CD8-positive, alpha-beta memory T cell (primary cell): ENCODE results near the gene CDK19. TPM values are rescaled to one million over a fixed set of nuclear protein-coding genes. Genes with fewer than 3 reads are reported as not detected.

ENCODE experiments used
- CTCF ChIA-PET: fragments of 350-600 bp; sonication (Branson Sonifier 250); formaldehyde crosslinking; loops from one replicate; lab custom pipeline; 2021; ENCODE audit warnings: antibody characterized with exemption; lab: Charles Lee
- POLR2A ChIA-PET: fragments of 350-600 bp; sonication (Branson Sonifier 250); formaldehyde crosslinking; loops from one replicate; lab custom pipeline; 2021; ENCODE audit warnings: antibody characterized with exemption; lab: Charles Lee
- DNase-seq, 5 donors: peaks; one replicate each; pipeline versions ENCODE4 v3.0.0 to v3.0.0-alpha.2; 2020 to 2022; ENCODE audit warnings: mixed read lengths in 1 of 5
- H3K27ac ChIP-seq: one replicate; pipeline ENCODE4 v1.7.0; 2013; ENCODE audit warnings: low read depth, mild to moderate bottlenecking, low read length, moderate library complexity
- H3K27me3 ChIP-seq: 2 replicates; pipeline ENCODE4 v1.7.0; 2013; ENCODE audit warnings: low read length, mild to moderate bottlenecking; ENCODE audit not compliant: insufficient read depth, poor library complexity, severe bottlenecking
- H3K36me3 ChIP-seq: 2 replicates; pipeline ENCODE4 v1.7.0; 2013; ENCODE audit warnings: mild to moderate bottlenecking, low read length, moderate library complexity; ENCODE audit not compliant: insufficient read depth
- H3K4me1 ChIP-seq: 2 replicates; pipeline ENCODE4 v1.7.0; 2013; ENCODE audit warnings: mild to moderate bottlenecking, low read length, moderate library complexity; ENCODE audit not compliant: insufficient read depth
- H3K4me3 ChIP-seq: 2 replicates; pipeline ENCODE4 v1.7.0; 2013; ENCODE audit warnings: mild to moderate bottlenecking, low read length
- H3K9me3 ChIP-seq: 2 replicates; pipeline ENCODE4 v1.7.0; 2013; ENCODE audit warnings: mild to moderate bottlenecking, low read length
- H3K27ac Mint-ChIP-seq, 8 donors: one replicate each; pipeline ENCODE4 v1.8.0; 2020 to 2021; ENCODE audit warnings: mixed read lengths in 8 of 8, mild to moderate bottlenecking in 6 of 8, inconsistent platforms in 3 of 8, moderate library complexity in 3 of 8
- H3K27me3 Mint-ChIP-seq, 2 donors: one replicate each; pipeline ENCODE4 v1.8.0; 2020 to 2021; ENCODE audit warnings: mixed read lengths in 2 of 2, mild to moderate bottlenecking in 1 of 2, moderate library complexity in 1 of 2
- H3K36me3 Mint-ChIP-seq, 3 donors: one replicate each; pipeline ENCODE4 v1.8.0; 2020 to 2021; ENCODE audit warnings: mixed read lengths in 3 of 3, inconsistent platforms in 1 of 3, mild to moderate bottlenecking in 1 of 3
- H3K4me1 Mint-ChIP-seq, 3 donors: one replicate each; pipeline ENCODE4 v1.8.0; 2020 to 2021; ENCODE audit warnings: mixed read lengths in 3 of 3, inconsistent platforms in 1 of 3, mild to moderate bottlenecking in 1 of 3
- H3K4me3 Mint-ChIP-seq, 7 donors: one replicate each; pipeline ENCODE4 v1.8.0; 2020 to 2021; ENCODE audit warnings: mixed read lengths in 7 of 7, mild to moderate bottlenecking in 6 of 7, moderate library complexity in 4 of 7, inconsistent platforms in 2 of 7
- H3K9me3 Mint-ChIP-seq, 5 donors: one replicate each; pipeline ENCODE4 v1.8.0; 2020 to 2022; ENCODE audit warnings: mixed read lengths in 5 of 5, mild to moderate bottlenecking in 3 of 5, moderate library complexity in 2 of 5, inconsistent platforms in 1 of 5
- polyA plus RNA-seq: library from polyadenylated mRNA; unstranded; fragments of 300-500 nt; fragmentation: Illumina TruSeq; gene quantifications from one replicate; pipeline ENCODE4 v1.2.3, GENCODE V29; 2021
- total RNA-seq, 2 experiments: library from RNA; stranded (reverse); gene quantifications; one replicate each; pipeline ENCODE4 v1.2.3, GENCODE V29; 2021

Gene CDK19
- total and polyA plus RNA-seq, 3 experiments from 2014 or later = 2.1 to 9.1 (median 8.4) TPM

DNA sequence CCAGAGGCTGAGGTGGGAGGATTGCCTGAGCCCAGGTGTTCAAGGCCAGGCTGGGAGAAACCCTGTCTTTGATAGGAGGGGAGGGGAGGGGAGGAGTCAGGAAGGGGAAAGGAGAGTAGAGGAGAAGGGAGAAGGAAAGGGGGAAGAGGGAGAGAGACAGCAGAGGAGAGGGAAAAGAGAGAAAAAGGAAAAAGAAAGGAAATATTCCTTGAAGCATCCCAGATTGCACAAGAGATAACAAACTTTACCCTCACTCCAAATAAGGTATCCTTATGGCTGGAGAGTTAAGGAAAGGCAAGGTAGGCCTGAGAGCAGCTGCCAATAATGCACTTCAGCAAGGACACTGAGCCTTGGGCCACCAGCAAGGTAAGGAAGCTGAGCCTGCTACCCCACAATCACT is 172.6 kb downstream of the CDK19 start:
- Histone ChIP-seq H3K27me3 (no peaks in the 10 kb centered on the region), H3K9me3 (no peaks in the 10 kb centered on the region), H3K36me3 (peaks cover 4% of the 10 kb centered on the region), H3K4me1 (no peaks in the 10 kb centered on the region), H3K27ac (no peak overlapping the region), H3K4me3 (no peak overlapping the region)
- Mint-ChIP-seq H3K27me3 (no peaks in the 10 kb centered on the region), H3K4me3 (no peak overlapping the region), H3K36me3 (peaks cover 14 to 43% (median 20%) of the 10 kb centered on the region in 3 donors), H3K4me1 (peaks cover 0 to 1% (median 0%) of the 10 kb centered on the region in 3 donors), H3K9me3 (no peaks in the 10 kb centered on the region), H3K27ac (no peak overlapping the region)
- POLR2A ChIA-PET = no interaction called here
- no peak for DNase-seq
- CTCF ChIA-PET = no interaction called here

DNA sequence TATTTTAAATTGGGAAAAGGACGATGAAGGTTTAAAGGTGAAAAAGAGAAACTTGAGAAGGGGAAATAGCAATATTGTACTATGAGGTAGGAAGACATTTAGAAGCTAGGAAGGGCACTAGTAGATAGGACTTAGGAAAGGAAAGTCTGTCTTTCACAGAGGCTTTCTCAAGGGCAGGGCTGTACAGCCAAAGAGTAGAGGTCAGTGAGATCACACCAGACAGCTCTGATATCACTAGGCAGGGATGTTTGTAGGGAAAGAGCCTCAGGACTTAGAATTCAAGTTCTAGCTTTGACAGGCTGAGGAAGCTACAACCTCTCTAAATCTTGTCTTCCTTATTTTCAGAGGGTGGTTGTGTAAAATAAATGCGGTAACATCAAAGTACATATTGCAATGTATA is 178.5 kb downstream of the CDK19 start:
- H3K27me3 ChIP-seq = no peaks in the 10 kb centered on the region
- ChIA-PET CTCF (no interaction called here), POLR2A (no interaction called here)
- peak overlapping the region in 1 of 8 donors; percentile 65 for H3K27ac Mint-ChIP-seq
- H3K4me1 Mint-ChIP-seq = no peaks in the 10 kb centered on the region
- H3K27ac ChIP-seq = no peak overlapping the region
- no peaks in the 10 kb centered on the region for H3K9me3 Mint-ChIP-seq
- DNase-seq = no peak
- no peak overlapping the region for H3K4me3 Mint-ChIP-seq
- no peaks in the 10 kb centered on the region for H3K27me3 Mint-ChIP-seq
- H3K4me1 ChIP-seq = no peaks in the 10 kb centered on the region
- peaks cover 4% of the 10 kb centered on the region for H3K36me3 ChIP-seq
- H3K4me3 ChIP-seq = no peak overlapping the region
- H3K9me3 ChIP-seq = no peaks in the 10 kb centered on the region
- peaks cover 18 to 30% (median 23%) of the 10 kb centered on the region in 3 donors for H3K36me3 Mint-ChIP-seq

DNA sequence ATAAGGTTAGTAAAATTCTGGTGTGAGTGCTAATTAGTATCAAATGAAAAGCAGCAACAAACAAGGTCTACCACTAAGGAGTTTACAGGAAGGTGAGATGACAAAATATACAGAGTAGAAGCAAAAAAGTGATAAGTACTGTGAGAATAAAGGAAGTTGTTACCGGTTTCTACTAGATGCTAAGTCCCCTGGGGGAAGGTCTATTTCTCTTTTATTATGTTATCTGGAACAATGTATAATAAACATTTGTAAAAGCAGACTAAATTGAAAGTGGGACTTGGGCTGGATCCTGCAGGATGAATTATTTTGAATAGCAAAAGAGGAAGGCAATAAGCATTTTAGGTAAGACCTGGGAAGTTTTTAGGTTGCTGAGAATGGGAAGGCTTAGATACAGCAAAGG is 180.2 kb downstream of the CDK19 start:
- ChIA-PET POLR2A (no interaction called here), CTCF (no interaction called here)
- H3K9me3 Mint-ChIP-seq = no peaks in the 10 kb centered on the region
- no peak for DNase-seq
- H3K4me1 Mint-ChIP-seq = no peaks in the 10 kb centered on the region
- no peaks in the 10 kb centered on the region for H3K27me3 Mint-ChIP-seq
- Histone ChIP-seq H3K36me3 (peaks cover 4% of the 10 kb centered on the region), H3K27me3 (no peaks in the 10 kb centered on the region), H3K9me3 (no peaks in the 10 kb centered on the region), H3K27ac (no peak overlapping the region), H3K4me1 (no peaks in the 10 kb centered on the region), H3K4me3 (no peak overlapping the region)
- H3K27ac Mint-ChIP-seq = peak overlapping the region in 2 of 8 donors; percentile 18 to 58
- peaks cover 11 to 22% (median 18%) of the 10 kb centered on the region in 3 donors for H3K36me3 Mint-ChIP-seq
- no peak overlapping the region for H3K4me3 Mint-ChIP-seq

DNA sequence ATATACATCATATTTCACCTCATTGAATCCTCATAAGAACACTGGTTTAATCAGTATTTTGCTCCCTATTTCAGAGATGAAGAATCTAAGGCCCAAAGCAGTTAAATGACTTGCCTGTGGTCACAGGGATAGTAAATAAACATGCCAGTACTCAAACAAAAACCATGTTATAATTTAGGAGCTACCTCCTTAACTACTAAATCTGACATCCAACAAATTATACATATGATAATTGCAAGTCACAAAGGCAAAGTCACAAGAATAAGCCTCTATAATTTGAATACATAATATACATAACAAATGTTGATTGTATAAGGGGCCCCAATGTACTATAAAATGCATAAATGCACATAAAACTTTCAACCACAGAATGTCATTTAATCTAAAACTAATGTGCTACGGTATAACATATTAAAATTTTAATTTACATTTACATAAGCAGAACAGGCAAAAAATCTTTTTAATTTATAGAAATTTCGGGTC is 181.5 kb downstream of the CDK19 start:
- Mint-ChIP-seq H3K36me3 (peaks cover 5 to 17% (median 16%) of the 10 kb centered on the region in 3 donors), H3K9me3 (no peaks in the 10 kb centered on the region), H3K27me3 (no peaks in the 10 kb centered on the region), H3K27ac (no peak overlapping the region), H3K4me3 (no peak overlapping the region), H3K4me1 (no peaks in the 10 kb centered on the region)
- ChIA-PET POLR2A (no interaction called here), CTCF (no interaction called here)
- no peak for DNase-seq
- H3K27me3 ChIP-seq = no peaks in the 10 kb centered on the region
- H3K4me1 ChIP-seq = no peaks in the 10 kb centered on the region
- no peak overlapping the region for H3K4me3 ChIP-seq
- no peaks in the 10 kb centered on the region for H3K36me3 ChIP-seq
- no peaks in the 10 kb centered on the region for H3K9me3 ChIP-seq
- H3K27ac ChIP-seq = no peak overlapping the region

DNA sequence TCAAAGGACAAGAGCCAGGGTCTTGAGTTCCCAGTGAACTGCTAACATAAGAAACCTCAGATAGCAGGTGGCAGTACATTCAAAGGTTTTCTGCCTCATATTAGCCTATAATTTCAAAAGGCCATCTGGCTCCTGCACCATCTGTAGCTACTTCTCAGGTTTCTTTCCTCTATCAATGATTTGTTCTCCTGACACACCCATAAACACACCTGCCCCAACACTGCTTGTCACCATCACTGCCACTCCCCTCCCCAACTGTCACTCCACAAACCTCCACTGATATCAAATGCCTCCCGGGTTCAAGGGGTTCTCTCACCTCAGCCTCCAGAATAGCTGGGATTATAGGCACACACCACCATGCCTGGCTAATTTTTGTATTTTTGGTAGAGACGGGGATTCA is 186.1 kb downstream of the CDK19 start:
- Histone ChIP-seq H3K27ac (no peak overlapping the region), H3K27me3 (no peaks in the 10 kb centered on the region), H3K4me1 (no peaks in the 10 kb centered on the region), H3K9me3 (no peaks in the 10 kb centered on the region), H3K36me3 (no peaks in the 10 kb centered on the region), H3K4me3 (no peak overlapping the region)
- H3K4me1 Mint-ChIP-seq = no peaks in the 10 kb centered on the region
- ChIA-PET CTCF (no interaction called here), POLR2A (no interaction called here)
- H3K4me3 Mint-ChIP-seq = no peak overlapping the region
- no peak overlapping the region for H3K27ac Mint-ChIP-seq
- no peak for DNase-seq
- H3K36me3 Mint-ChIP-seq = peaks cover 0 to 21% (median 6%) of the 10 kb centered on the region in 3 donors
- H3K9me3 Mint-ChIP-seq = no peaks in the 10 kb centered on the region
- no peaks in the 10 kb centered on the region for H3K27me3 Mint-ChIP-seq

DNA sequence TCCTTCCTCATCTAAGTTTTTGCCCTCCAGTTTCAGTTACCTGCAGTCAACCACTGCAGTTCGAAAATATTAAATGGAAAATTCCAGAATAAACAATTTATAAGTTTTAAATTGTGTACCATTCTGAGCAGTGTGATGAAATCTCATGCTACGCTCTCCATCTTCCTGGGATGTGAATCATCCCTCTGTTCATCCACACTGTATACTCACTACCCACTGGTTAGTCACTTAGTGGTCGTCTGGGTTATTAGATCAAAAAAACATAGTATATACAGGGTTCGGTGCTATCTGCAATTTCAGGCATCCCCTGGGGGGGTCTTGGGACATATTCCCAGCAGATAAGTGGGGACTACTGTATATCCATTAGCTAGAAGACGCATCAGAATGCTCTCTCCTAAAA is 186.9 kb downstream of the CDK19 start:
- DNase-seq = no peak
- no peak overlapping the region for H3K27ac Mint-ChIP-seq
- H3K4me1 Mint-ChIP-seq = no peaks in the 10 kb centered on the region
- H3K36me3 Mint-ChIP-seq = peaks cover 0 to 26% (median 6%) of the 10 kb centered on the region in 3 donors
- no peaks in the 10 kb centered on the region for H3K9me3 ChIP-seq
- no peaks in the 10 kb centered on the region for H3K27me3 Mint-ChIP-seq
- POLR2A ChIA-PET = no interaction called here
- H3K36me3 ChIP-seq = no peaks in the 10 kb centered on the region
- CTCF ChIA-PET = no interaction called here
- H3K27ac ChIP-seq = no peak overlapping the region
- H3K4me3 Mint-ChIP-seq = no peak overlapping the region
- H3K9me3 Mint-ChIP-seq = no peaks in the 10 kb centered on the region
- no peak overlapping the region for H3K4me3 ChIP-seq
- H3K4me1 ChIP-seq = no peaks in the 10 kb centered on the region
- H3K27me3 ChIP-seq = no peaks in the 10 kb centered on the region

DNA sequence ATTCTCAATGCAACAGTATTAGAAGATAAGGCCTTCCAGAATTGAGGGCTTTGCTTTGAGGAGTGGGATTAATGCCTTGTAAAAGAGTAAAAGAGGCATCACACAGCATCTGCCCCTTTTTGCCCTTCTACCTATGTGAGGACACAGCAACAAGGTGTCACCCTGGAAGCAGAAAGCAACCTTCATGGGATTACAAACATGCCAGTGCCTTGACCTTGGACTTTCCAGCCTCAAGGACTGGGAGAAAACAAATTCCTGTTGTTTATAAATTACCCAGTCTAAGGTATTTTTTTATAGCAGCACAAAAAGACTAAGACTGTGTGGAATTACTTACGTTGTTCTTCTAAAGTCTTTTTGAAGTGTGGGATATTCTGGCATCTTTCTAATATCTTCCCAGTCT is 188.8 kb downstream of the CDK19 start:
- Histone ChIP-seq H3K9me3 (no peaks in the 10 kb centered on the region), H3K27me3 (no peaks in the 10 kb centered on the region), H3K4me1 (no peaks in the 10 kb centered on the region), H3K4me3 (no peak overlapping the region), H3K36me3 (peaks cover 4% of the 10 kb centered on the region), H3K27ac (no peak overlapping the region)
- no peaks in the 10 kb centered on the region for H3K4me1 Mint-ChIP-seq
- no peaks in the 10 kb centered on the region for H3K27me3 Mint-ChIP-seq
- peaks cover 8 to 42% (median 18%) of the 10 kb centered on the region in 3 donors for H3K36me3 Mint-ChIP-seq
- no peak overlapping the region for H3K27ac Mint-ChIP-seq
- POLR2A ChIA-PET = no interaction called here
- DNase-seq = no peak
- no peaks in the 10 kb centered on the region for H3K9me3 Mint-ChIP-seq
- CTCF ChIA-PET = no interaction called here
- no peak overlapping the region for H3K4me3 Mint-ChIP-seq

DNA sequence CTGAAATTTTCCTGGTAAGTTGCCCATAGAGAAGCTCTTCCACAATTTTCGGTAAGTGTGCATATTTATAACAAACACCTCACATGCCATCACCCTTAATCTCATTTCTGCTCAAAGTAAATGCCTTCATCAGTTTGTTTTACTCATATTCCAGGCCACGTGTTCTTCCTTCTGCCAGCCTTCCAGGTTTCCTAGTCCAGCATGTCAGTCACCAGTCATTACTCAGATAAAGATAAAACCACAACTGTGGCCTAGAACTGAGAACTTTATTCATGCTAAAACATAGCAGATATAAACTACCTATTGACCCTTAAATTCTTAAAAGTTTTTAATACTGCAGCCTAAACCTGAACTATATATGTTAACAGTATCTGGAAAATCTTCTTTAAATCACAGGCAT is 189.4 kb downstream of the CDK19 start:
- H3K36me3 ChIP-seq = peaks cover 4% of the 10 kb centered on the region
- Mint-ChIP-seq H3K9me3 (no peaks in the 10 kb centered on the region), H3K4me1 (no peaks in the 10 kb centered on the region), H3K4me3 (no peak overlapping the region), H3K27ac (peak overlapping the region in 1 of 8 donors; percentile 67), H3K36me3 (peaks cover 10 to 46% (median 18%) of the 10 kb centered on the region in 3 donors), H3K27me3 (no peaks in the 10 kb centered on the region)
- CTCF ChIA-PET = no interaction called here
- POLR2A ChIA-PET = no interaction called here
- no peaks in the 10 kb centered on the region for H3K27me3 ChIP-seq
- H3K9me3 ChIP-seq = no peaks in the 10 kb centered on the region
- no peak for DNase-seq
- H3K27ac ChIP-seq = no peak overlapping the region
- H3K4me1 ChIP-seq = no peaks in the 10 kb centered on the region
- no peak overlapping the region for H3K4me3 ChIP-seq
